Measurements from ENCODE around the gene SLC5A9. TPM values are rescaled to one million over a fixed set of nuclear protein-coding genes. Genes with fewer than 3 reads are reported as not detected.
"Not testable (repeated sequence)": the region's sequence is repeated elsewhere in the genome, so short reads cannot be mapped to it uniquely, and the experiment has no call there.

The SLC5A9 gene
- total RNA-seq, 1 donor: not detected

DNA sequence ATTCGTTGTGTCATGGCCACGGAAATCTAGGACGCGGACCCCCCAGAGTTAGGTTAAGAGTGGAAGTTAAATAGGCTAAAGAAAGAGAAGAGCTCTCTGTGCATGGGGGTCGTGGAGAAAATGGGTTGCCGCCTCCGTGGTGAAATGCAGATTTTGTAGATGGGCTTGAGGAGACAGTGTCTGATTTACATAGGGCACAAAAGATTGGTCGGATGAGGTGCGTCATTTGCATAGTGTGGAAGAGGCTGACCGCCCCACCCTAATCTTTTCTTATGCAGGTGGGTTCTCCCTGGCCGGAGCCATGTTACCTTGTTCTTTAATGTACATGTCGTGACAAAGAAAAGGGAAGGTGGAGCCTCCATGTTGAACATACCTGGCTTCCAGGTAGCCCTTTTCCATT is 14.3 kb upstream of the SLC5A9 start:
- H3K4me3 ChIP-seq (ENCODE audit: low read depth, low read length): no peak overlapping the region
- no peak for DNase-seq (ENCODE audit: low read depth)
- no peak for TF ChIP-seq CTCF (IDR thresholded peaks at IDR 0.05; ENCODE audit: insufficient read depth, low read length)

GRCh38 chr1:48208652-48209051 is 13.9 kb upstream of the SLC5A9 start:
- no peak for TF ChIP-seq CTCF (IDR thresholded peaks at IDR 0.05; ENCODE audit: insufficient read depth, low read length)
- DNase-seq (ENCODE audit: low read depth): no peak
- no peak overlapping the region for H3K4me3 ChIP-seq (ENCODE audit: low read depth, low read length)

DNA sequence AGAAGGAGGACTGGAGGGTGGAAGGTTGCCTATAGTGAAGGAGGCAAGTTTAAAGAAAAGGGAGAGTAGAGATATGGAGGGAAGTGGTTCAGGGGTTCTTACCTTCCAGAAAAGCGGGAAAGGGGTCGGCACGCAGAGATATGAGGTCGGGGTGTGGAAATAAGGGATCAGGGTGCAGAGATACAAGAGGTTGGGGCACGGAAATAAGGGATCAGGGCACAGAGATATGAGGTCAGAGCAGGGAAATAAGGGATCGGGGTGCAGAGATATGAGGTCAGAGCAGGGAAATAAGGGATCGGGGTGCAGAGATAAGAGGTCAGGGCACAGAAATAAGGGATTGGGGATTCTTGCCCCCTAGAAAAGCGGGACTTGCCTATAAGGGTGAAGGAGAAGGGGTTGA is 9.1 kb upstream of the SLC5A9 start:
- not testable (repeated sequence) for DNase-seq (ENCODE audit: low read depth); H3K4me3 ChIP-seq (ENCODE audit: low read depth, low read length)

DNA sequence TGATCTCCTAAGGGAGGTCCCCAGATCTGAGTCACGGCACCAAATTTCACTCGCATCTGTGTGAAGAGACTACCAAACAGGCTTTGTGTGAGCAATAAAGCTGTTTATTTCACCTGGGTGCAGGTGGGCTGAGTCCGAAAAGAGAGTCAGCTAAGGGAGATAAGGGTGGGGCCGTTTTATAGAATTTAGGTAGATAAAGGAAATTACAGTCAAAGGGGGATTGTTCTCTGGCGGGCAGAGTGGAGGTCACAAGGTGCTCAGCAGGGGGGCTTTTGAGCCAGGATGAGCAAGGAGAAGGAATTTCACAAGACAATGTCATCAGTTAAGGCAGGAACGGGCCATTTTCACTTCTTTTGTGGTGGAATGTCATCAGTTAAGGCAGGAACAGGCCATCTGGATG is 8.2 kb upstream of the SLC5A9 start:
- not testable (repeated sequence) for H3K4me3 ChIP-seq (ENCODE audit: low read depth, low read length); DNase-seq (ENCODE audit: low read depth)

DNA sequence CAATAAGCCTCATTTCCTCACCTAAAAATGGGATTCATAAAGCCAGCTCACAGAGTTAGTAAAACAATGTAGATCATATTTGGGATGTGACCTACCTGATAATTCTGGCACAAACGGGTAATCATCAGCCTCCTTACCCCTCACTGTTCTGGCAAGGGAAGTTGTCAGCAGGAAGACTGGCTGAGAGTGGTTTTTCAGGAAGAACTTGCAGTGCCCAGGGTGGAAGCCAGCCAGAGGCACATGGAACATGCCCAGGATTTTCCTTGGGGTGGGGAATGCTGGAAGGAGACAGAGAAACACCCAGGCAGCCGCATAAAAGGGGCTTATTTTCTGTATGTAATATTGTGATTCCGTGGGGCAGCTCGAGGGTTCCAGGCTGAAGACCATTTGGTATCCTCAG is 7.7 kb upstream of the SLC5A9 start:
- no peak for TF ChIP-seq CTCF (IDR thresholded peaks at IDR 0.05; ENCODE audit: insufficient read depth, low read length)
- H3K4me3 ChIP-seq (ENCODE audit: low read depth, low read length): no peak overlapping the region
- DNase-seq (ENCODE audit: low read depth): no peak

- no peak for TF ChIP-seq CTCF (IDR thresholded peaks at IDR 0.05; ENCODE audit: insufficient read depth, low read length)
- DNase-seq (ENCODE audit: low read depth): no peak
- no peak overlapping the region for H3K4me3 ChIP-seq (ENCODE audit: low read depth, low read length)
Observed at GRCh38 chr1:48215222-48215621, 7.3 kb upstream of the SLC5A9 start.

DNA sequence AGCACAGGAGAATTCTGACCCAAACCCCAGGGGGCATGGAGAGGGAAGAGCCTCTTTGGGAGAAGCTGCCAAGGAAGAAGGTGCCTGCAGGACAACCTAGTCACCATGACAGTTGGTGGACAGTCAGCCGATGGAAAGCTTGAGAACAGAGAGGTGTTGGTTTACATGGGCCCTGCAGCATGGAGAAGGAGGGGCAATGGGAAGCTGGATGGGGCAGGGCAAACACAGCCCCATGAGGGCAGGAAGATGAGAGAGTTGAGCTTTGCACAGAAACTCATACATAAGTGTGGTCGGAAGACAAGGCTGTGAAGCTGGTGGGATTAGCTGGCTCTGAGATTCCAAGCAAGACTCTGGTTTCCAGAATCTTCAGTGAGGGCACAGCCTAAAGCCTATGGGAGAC is 6.6 kb upstream of the SLC5A9 start:
- no peak overlapping the region for H3K4me3 ChIP-seq (ENCODE audit: low read depth, low read length)
- no peak for DNase-seq (ENCODE audit: low read depth)
- no peak for TF ChIP-seq CTCF (IDR thresholded peaks at IDR 0.05; ENCODE audit: insufficient read depth, low read length)

DNA sequence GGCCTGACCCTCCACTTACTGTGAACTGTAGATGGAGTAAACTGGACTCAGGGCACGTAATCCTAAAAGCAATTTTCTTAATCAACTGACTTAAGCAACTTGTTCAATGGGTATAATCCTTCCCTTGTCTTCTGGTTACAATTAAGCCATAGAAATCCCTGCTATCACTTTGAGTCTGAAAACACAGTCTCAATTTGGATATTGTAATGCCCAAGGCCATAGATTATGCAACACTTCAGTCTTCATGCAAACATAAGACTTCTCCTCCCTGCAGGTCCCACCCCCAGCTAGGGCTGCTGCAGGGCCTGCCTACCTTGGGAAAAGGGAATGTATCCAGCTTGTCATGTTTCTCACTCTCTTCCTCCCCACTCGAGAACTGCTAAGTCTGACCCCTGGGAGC is 6.2 kb upstream of the SLC5A9 start:
- TF ChIP-seq CTCF (IDR thresholded peaks at IDR 0.05; ENCODE audit: insufficient read depth, low read length): no peak
- no peak for DNase-seq (ENCODE audit: low read depth)
- no peak overlapping the region for H3K4me3 ChIP-seq (ENCODE audit: low read depth, low read length)
